GM12873 (cell line): ENCODE results near the gene CEP295NL.

Source experiments
- TF ChIP-seq, protein P1 (sequence below): IDR thresholded peaks from 2 replicates; pipeline ENCODE4 v1.5.1; 2012; ENCODE audit warnings: low read depth, mild to moderate bottlenecking, moderate library complexity, low read length, control low read depth; ENCODE audit not compliant: insufficient read depth; ENCODE audit errors: missing control alignments

CEP295NL gene

DNA sequence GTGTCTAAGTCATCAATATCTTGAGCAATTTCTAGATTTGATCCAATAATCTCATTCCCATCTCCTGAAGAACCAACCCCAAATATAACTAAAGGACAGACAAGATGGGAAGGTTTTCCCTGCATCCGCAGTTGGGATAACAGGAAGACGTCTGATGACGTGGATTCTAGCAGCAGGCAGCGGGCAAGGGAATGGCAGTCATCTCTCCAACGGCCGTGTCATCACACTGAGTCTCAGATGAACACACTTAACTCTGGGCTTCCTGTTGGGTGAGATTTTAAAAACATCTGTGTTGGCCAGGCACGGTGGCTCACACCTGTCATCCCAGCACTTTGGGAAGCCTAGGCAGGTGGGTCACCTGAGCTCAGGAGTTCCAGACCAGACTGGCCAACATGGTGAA, 43.1 kb upstream of the CEP295NL start:
- TF ChIP-seq, protein P1, sequence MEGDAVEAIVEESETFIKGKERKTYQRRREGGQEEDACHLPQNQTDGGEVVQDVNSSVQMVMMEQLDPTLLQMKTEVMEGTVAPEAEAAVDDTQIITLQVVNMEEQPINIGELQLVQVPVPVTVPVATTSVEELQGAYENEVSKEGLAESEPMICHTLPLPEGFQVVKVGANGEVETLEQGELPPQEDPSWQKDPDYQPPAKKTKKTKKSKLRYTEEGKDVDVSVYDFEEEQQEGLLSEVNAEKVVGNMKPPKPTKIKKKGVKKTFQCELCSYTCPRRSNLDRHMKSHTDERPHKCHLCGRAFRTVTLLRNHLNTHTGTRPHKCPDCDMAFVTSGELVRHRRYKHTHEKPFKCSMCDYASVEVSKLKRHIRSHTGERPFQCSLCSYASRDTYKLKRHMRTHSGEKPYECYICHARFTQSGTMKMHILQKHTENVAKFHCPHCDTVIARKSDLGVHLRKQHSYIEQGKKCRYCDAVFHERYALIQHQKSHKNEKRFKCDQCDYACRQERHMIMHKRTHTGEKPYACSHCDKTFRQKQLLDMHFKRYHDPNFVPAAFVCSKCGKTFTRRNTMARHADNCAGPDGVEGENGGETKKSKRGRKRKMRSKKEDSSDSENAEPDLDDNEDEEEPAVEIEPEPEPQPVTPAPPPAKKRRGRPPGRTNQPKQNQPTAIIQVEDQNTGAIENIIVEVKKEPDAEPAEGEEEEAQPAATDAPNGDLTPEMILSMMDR = no peak

DNA sequence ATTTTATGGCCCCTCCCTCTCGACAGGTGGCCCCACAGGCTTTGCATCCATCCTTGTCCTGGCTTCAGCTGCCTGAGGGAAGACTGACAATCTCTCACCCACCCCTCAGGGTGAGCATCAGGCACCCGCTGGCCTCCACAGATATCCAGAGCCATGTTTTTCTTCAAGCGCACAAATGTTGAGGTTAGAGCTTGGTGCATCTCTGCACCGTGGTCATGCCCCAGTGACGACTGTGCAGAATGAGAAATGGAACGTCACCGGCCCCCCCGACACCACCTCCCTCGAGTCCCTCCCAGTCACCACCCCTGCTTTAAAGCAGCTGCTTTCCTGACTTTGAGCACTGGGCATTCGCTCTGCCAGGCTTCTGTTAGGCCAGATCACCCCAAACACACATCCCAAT, 42.0 kb upstream of the CEP295NL start:
- TF ChIP-seq, protein P1 = no peak

DNA sequence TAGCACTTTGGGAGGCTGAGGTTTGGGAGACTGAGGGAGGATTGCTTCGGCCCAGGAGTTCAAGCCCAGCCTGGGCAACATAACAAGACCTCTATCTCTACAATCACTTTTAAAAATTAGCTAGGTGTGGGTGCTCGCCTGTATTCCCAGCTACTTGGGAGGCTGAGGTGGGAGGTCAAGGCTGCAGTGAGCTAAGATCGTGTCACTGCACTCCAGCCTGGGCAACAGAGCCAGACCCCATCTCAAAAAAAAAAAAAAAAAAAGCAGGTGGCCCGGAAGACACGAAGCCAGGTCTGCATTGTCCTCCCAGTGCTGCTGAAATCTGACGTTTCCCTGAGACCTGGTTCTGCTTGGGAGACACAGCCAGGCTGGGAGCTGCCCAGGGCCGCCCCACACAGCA, 41.0 kb upstream of the CEP295NL start:
- TF ChIP-seq, protein P1 = no peak

DNA sequence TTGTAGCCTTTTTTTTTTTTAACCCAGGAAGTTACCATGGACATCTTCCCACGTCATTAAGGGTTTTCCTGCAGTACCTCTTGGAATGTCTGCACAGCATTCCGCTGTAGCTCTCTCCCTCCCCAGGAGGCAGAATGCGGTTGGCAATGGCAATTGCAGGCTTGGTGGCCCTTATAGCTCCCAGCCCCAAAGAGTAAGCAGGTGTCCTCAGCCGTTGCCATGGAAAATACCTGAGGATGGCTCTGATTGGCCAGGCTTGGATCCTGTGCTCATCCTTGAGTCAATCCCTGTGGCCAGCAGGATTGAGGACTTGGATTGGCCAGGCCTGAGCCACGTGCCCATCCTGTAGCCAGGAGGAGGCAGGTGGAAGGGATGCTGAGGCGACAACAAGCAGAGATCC, 37.7 kb upstream of the CEP295NL start:
- TF ChIP-seq, protein P1 = no peak

DNA sequence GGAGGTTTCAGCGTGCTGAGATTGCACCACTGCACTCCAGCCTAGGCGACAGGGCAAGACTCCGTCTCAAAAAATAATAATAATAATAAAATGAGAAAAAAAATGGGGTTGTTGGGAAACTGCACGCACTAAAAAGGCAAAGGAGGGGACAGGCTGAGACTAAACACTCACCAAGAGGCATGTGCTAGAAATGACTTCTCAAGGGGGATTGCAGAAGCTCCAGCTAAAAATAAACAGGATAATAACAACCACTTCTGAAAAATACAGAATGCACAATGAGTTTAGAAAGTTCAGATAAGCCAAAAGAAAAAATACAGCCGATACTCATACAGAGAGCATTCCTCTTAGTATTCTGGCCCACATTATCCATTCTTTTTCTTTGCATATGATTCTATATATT, 37.3 kb upstream of the CEP295NL start:
- TF ChIP-seq, protein P1 = no peak

DNA sequence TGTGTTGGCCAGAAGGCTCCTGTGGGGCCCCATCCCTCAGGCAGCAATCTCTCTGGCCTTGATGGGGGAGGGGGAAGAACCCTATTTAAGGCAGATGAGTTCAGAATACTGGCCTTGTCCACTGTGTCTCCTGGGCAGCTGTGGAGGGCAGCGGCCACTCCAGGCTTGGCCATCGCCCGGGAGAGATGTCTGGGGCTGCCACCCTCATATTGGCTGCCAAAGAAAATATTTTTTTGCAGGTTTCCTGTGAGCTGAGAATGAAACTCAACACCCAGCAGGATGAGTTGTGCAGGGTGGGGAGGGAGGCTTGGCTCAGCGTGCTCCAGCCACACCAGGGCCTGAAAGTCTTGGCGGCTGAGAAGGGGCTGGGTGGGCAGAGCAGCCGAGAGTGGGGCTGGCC, 36.6 kb upstream of the CEP295NL start:
- TF ChIP-seq, protein P1 = no peak

DNA sequence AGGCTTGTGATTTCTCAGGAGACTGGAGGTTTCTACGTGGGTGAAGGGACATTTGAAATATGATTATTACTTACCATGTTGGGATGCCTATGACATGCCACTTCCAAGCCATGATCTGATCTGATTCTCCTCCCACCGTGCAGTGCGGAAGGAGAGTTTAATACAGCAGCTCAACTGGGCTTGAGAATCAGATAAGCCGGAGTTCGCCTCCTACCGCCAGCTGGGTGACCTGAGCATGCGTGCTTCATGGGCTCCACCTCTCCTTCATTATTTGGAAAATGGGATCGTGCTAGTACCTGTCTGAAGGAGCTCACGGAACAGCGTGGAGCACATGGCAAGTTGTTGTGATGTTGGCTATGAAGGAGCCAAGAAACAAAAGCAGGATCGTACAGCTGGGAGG, 34.6 kb upstream of the CEP295NL start:
- TF ChIP-seq, protein P1 = no peak
